ENCODE results near the gene CSMD2.

DNA sequence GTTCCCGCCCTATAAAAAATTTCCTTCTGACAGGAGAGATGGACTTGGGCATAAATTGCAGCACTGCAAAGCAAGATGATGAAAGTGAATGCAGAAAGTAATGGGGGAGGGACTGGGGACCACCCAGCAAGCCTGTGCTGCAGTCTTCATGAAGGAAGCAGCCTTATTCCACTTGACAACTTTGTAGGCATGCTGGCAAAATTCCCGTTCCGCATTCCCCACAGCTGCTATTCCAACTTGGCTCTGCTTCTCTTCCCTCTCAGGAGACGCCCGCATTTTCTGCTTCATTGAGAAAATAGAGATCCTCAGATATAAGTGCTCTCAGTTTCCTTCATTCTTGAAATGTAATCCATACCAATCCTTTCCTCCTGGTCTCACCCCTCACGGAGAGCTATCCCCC lies 298.7 kb downstream of the CSMD2 start:
- TF ChIP-seq, protein P1, sequence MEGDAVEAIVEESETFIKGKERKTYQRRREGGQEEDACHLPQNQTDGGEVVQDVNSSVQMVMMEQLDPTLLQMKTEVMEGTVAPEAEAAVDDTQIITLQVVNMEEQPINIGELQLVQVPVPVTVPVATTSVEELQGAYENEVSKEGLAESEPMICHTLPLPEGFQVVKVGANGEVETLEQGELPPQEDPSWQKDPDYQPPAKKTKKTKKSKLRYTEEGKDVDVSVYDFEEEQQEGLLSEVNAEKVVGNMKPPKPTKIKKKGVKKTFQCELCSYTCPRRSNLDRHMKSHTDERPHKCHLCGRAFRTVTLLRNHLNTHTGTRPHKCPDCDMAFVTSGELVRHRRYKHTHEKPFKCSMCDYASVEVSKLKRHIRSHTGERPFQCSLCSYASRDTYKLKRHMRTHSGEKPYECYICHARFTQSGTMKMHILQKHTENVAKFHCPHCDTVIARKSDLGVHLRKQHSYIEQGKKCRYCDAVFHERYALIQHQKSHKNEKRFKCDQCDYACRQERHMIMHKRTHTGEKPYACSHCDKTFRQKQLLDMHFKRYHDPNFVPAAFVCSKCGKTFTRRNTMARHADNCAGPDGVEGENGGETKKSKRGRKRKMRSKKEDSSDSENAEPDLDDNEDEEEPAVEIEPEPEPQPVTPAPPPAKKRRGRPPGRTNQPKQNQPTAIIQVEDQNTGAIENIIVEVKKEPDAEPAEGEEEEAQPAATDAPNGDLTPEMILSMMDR (IDR thresholded peaks at IDR 0.05): no peak
- TF ChIP-seq EZH2 (IDR thresholded peaks at IDR 0.05) (no peak), EZH2phosphoT487 (IDR thresholded peaks at IDR 0.05) (no peak)

All from neural progenitor cell (in vitro differentiated cells).